ENCODE measurements around the gene ZCCHC18. TPM values are rescaled to one million over a fixed set of nuclear protein-coding genes. Genes with fewer than 3 reads are reported as not detected.

Gene ZCCHC18
- total and polyA plus RNA-seq, 9 of the 15 experiments (the other 6 are each of a cell fraction or from before 2014, with no cell fraction given) = not detected

GRCh38 chrX:104136241-104137019, 24.1 kb downstream of the ZCCHC18 start (continued):
- TF ChIP-seq, protein P1, sequence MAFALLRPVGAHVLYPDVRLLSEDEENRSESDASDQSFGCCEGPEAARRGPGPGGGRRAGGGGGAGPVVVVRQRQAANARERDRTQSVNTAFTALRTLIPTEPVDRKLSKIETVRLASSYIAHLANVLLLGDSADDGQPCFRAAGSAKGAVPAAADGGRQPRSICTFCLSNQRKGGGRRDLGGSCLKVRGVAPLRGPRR (CRISPR knock-in tag; IDR thresholded peaks at IDR 0.05) = no peak
- no peak for TF ChIP-seq FIP1L1 (IDR thresholded peaks at IDR 0.05; ENCODE audit: low read depth, low read length, poor library complexity, severe bottlenecking)
- TF ChIP-seq NEUROD1 (IDR thresholded peaks at IDR 0.05; ENCODE audit: borderline replicate concordance, low read depth, low read length, partially characterized antibody) = no peak
- TF ChIP-seq, protein P2, sequence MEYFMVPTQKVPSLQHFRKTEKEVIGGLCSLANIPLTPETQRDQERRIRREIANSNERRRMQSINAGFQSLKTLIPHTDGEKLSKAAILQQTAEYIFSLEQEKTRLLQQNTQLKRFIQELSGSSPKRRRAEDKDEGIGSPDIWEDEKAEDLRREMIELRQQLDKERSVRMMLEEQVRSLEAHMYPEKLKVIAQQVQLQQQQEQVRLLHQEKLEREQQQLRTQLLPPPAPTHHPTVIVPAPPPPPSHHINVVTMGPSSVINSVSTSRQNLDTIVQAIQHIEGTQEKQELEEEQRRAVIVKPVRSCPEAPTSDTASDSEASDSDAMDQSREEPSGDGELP (CRISPR knock-in tag; IDR thresholded peaks at IDR 0.05; ENCODE audit: borderline replicate concordance) = no peak
- no peak for TF ChIP-seq GABPA (tag; conservative IDR thresholded peaks at IDR 0.05; ENCODE audit: low read depth)
- TF ChIP-seq, protein P3, sequence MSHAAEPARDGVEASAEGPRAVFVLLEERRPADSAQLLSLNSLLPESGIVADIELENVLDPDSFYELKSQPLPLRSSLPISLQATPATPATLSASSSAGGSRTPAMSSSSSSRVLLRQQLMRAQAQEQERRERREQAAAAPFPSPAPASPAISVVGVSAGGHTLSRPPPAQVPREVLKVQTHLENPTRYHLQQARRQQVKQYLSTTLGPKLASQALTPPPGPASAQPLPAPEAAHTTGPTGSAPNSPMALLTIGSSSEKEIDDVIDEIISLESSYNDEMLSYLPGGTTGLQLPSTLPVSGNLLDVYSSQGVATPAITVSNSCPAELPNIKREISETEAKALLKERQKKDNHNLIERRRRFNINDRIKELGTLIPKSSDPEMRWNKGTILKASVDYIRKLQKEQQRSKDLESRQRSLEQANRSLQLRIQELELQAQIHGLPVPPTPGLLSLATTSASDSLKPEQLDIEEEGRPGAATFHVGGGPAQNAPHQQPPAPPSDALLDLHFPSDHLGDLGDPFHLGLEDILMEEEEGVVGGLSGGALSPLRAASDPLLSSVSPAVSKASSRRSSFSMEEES (CRISPR knock-in tag; IDR thresholded peaks at IDR 0.05) = no peak
- TF ChIP-seq FOXK2 (conservative IDR thresholded peaks at IDR 0.05 in 1 of 2, IDR thresholded peaks at IDR 0.05 in 1 of 2; ENCODE audit: low read depth in 2 of 2) = no peak
- no peak for TF ChIP-seq NCOR1 (IDR thresholded peaks at IDR 0.05)
- no peak for TF ChIP-seq BACH1 (tag; IDR thresholded peaks at IDR 0.05)
- no peak for TF ChIP-seq POLR2AphosphoS2 (IDR thresholded peaks at IDR 0.05; ENCODE audit: low read length)
- no peak for TF ChIP-seq HMG20A (CRISPR knock-in tag; conservative IDR thresholded peaks at IDR 0.05)
- no peak for TF ChIP-seq SREBF2 (CRISPR knock-in tag; IDR thresholded peaks at IDR 0.05)
- peak; percentile 47 for TF ChIP-seq SMC3 (conservative IDR thresholded peaks at IDR 0.05; ENCODE audit: insufficient read depth, low read depth, low read length)
- no peak for TF ChIP-seq FOXP1 (CRISPR knock-in tag; IDR thresholded peaks at IDR 0.05)
- TF ChIP-seq ZFP36 (IDR thresholded peaks at IDR 0.05; ENCODE audit: low read depth, low read length, partially characterized antibody) = no peak
- no peak for TF ChIP-seq ZBTB2 (IDR thresholded peaks at IDR 0.05)
- TF ChIP-seq GTF2E2 (tag; IDR thresholded peaks at IDR 0.05) = no peak
